Measurements from ENCODE around the gene ARPC2. TPM values are rescaled to one million over a fixed set of nuclear protein-coding genes. Genes with fewer than 3 reads are reported as not detected.
"Not testable (repeated sequence)": the region's sequence is repeated elsewhere in the genome, so short reads cannot be mapped to it uniquely, and the experiment has no call there.

The ARPC2 gene
- 100 to 1,000 TPM; 181 to 231 (median 193) TPM for total RNA-seq

GRCh38 chr2:218216674-218217359 lies at the start of gene ARPC2:
ARPC2 (plus strand) TSS chr2:218217189; CDS start chr2:218217471, 282 bp downstream.
- in situ Hi-C loops (cut with MboI; ENCODE audit: low sequenced_read_pairs in 4 of 4) (loop anchor here in 1 of 4 donors (5.0 kb wide), 1 partner anchor 50 kb away; no protein-coding TSS in a partner anchor), intact Hi-C loops (cut with DNase I; ENCODE audit: low total_unique reads) (loop anchor here (1.0 to 5.0 kb wide), 5 partner anchors 30 to 350 kb away; partner anchors contain the start of genes AAMP, CNOT9, CTDSP1 and PNKD)
- peak; percentile 85 to 88 for ATAC-seq
- DNase-seq: peak; percentile 86 to 91
- Histone ChIP-seq H3K36me3 (no peaks in the 10 kb centered on the region), H3K4me1 (peaks cover 38 to 47% of the 10 kb centered on the region in 2 donors), H3K27ac (peak within 1 kb of the TSS; percentile 96 to 99 (median 97)), H3K9me3 (no peaks in the 10 kb centered on the region), H3K27me3 (no peaks in the 10 kb centered on the region), H3K4me3 (peak within 1 kb of the TSS; percentile 87 to 99 (median 94))
- TF ChIP-seq POLR2A (IDR thresholded peaks at IDR 0.05) (peak; percentile 92), CTCF (IDR thresholded peaks at IDR 0.05 in 4 of 5, conservative IDR thresholded peaks at IDR 0.05 in 1 of 5) (peak; percentile 9 to 46 (median 42))

- TF ChIP-seq CTCF (IDR thresholded peaks at IDR 0.05 in 4 of 5, conservative IDR thresholded peaks at IDR 0.05 in 1 of 5) (no peak), POLR2A (IDR thresholded peaks at IDR 0.05) (no peak)
- H3K27ac ChIP-seq: no peak overlapping the region
- DNase-seq (no peak), ATAC-seq (no peak)
- H3K4me3 ChIP-seq: no peak overlapping the region
- H3K9me3 ChIP-seq: no peaks in the 10 kb centered on the region
- H3K36me3 ChIP-seq: no peaks in the 10 kb centered on the region
- intact Hi-C loops (cut with DNase I; ENCODE audit: low total_unique reads) (no loop called here), in situ Hi-C loops (cut with MboI; ENCODE audit: low sequenced_read_pairs in 4 of 4) (no loop called here)
- H3K4me1 ChIP-seq: no peaks in the 10 kb centered on the region
- H3K27me3 ChIP-seq: peaks cover 0 to 3% (median 0%) of the 10 kb centered on the region in 3 donors
Measured at GRCh38 chr2:218168016-218168415, 49.0 kb upstream of the ARPC2 start.

- no peak overlapping the region for H3K4me3 ChIP-seq
- in situ Hi-C loops (cut with MboI; ENCODE audit: low sequenced_read_pairs in 4 of 4) (no loop called here), intact Hi-C loops (cut with DNase I; ENCODE audit: low total_unique reads) (no loop called here)
- H3K27me3 ChIP-seq: peaks cover 0 to 3% (median 0%) of the 10 kb centered on the region in 3 donors
- DNase-seq (peak; percentile 7 to 34), ATAC-seq (peak in 1 of 2 donors; percentile 73)
- H3K36me3 ChIP-seq: no peaks in the 10 kb centered on the region
- H3K9me3 ChIP-seq: no peaks in the 10 kb centered on the region
- peak in 4 of 5 experiments; percentile 34 to 72 (median 48) for TF ChIP-seq CTCF (IDR thresholded peaks at IDR 0.05 in 4 of 5, conservative IDR thresholded peaks at IDR 0.05 in 1 of 5)
- no peak for TF ChIP-seq POLR2A (IDR thresholded peaks at IDR 0.05)
- no peak overlapping the region for H3K27ac ChIP-seq
- no peaks in the 10 kb centered on the region for H3K4me1 ChIP-seq
Measured at GRCh38 chr2:218168635-218169462, 48.1 kb upstream of the ARPC2 start.

GRCh38 chr2:218169757-218170546 lies 47.0 kb upstream of the ARPC2 start:
- intact Hi-C loops (cut with DNase I; ENCODE audit: low total_unique reads): no loop called here
- H3K27me3 ChIP-seq: peaks cover 0 to 3% (median 0%) of the 10 kb centered on the region in 3 donors

GRCh38 chr2:218171744-218172143 lies 45.2 kb upstream of the ARPC2 start:
- ATAC-seq; H3K4me1 ChIP-seq; H3K4me3 ChIP-seq; H3K36me3 ChIP-seq; intact Hi-C loops (cut with DNase I; ENCODE audit: low total_unique reads); DNase-seq; H3K27me3 ChIP-seq; H3K27ac ChIP-seq; in situ Hi-C loops (cut with MboI; ENCODE audit: low sequenced_read_pairs in 4 of 4); H3K9me3 ChIP-seq: not testable (repeated sequence)

More at GRCh38 chr2:218169757-218170546, 47.0 kb upstream of the ARPC2 start:
- ATAC-seq (no peak), DNase-seq (no peak)
- TF ChIP-seq CTCF (IDR thresholded peaks at IDR 0.05 in 4 of 5, conservative IDR thresholded peaks at IDR 0.05 in 1 of 5) (no peak), POLR2A (IDR thresholded peaks at IDR 0.05) (no peak)
- in situ Hi-C loops (cut with MboI; ENCODE audit: low sequenced_read_pairs in 4 of 4): no loop called here
- Histone ChIP-seq H3K9me3 (no peaks in the 10 kb centered on the region), H3K27ac (no peak overlapping the region), H3K36me3 (no peaks in the 10 kb centered on the region), H3K4me1 (no peaks in the 10 kb centered on the region), H3K4me3 (no peak overlapping the region)

All from gastrocnemius medialis (tissue), 4 donors.